GM18951 (cell line): ENCODE data around the gene CAPN3.

Experiments used
- POLR2A ChIP-seq: IDR thresholded peaks from 4 replicates; pipeline ENCODE4 v1.6.1; 2011; ENCODE audit warnings: mild to moderate bottlenecking; ENCODE audit not compliant: insufficient read length, insufficient read depth; ENCODE audit errors: extremely low read depth
- in situ Hi-C: fragments of 300-500 bp; cut with MboI; formaldehyde crosslinking; loops from one replicate; pipeline ENCODE4 v1.12.0; 2022; ENCODE audit warnings: low sequenced_read_pairs, mixed read lengths, inconsistent platforms; ENCODE audit not compliant: unreplicated experiment

CAPN3 gene

GRCh38 chr15:42419369-42419768 is 60.1 kb downstream of the CAPN3 start:
- no peak for TF ChIP-seq POLR2A

GRCh38 chr15:42421376-42421775 is 62.1 kb downstream of the CAPN3 start:
- TF ChIP-seq POLR2A: no peak
- in situ Hi-C loops: no loop called here

More at GRCh38 chr15:42419369-42419768, 60.1 kb downstream of the CAPN3 start:
- in situ Hi-C loops: no loop called here

GRCh38 chr15:42427429-42428223 is 68.3 kb downstream of the CAPN3 start:
- TF ChIP-seq POLR2A: no peak
- in situ Hi-C loops: no loop called here

- TF ChIP-seq POLR2A: no peak
These were observed 85.2 kb downstream of the CAPN3 start for GRCh38 chr15:42444415-42445063.

GRCh38 chr15:42445551-42445950 is 86.2 kb downstream of the CAPN3 start:
- no peak for TF ChIP-seq POLR2A
- in situ Hi-C loops: no loop called here

More at GRCh38 chr15:42444415-42445063, 85.2 kb downstream of the CAPN3 start:
- in situ Hi-C loops: no loop called here

- no peak for TF ChIP-seq POLR2A
These were observed 88.3 kb downstream of the CAPN3 start for GRCh38 chr15:42447599-42447998.

GRCh38 chr15:42448281-42448680 is 89.0 kb downstream of the CAPN3 start:
- in situ Hi-C loops: no loop called here

More at GRCh38 chr15:42447599-42447998, 88.3 kb downstream of the CAPN3 start:
- in situ Hi-C loops: no loop called here

GRCh38 chr15:42449770-42450424 is 90.6 kb downstream of the CAPN3 start:
- TF ChIP-seq POLR2A: no peak
- in situ Hi-C loops: no loop called here

More at GRCh38 chr15:42448281-42448680, 89.0 kb downstream of the CAPN3 start:
- no peak for TF ChIP-seq POLR2A

- TF ChIP-seq POLR2A: no peak
- in situ Hi-C loops: no loop called here
These were observed 91.1 kb downstream of the CAPN3 start for GRCh38 chr15:42450425-42450790.

GRCh38 chr15:42453826-42454225 is 94.5 kb downstream of the CAPN3 start:
- in situ Hi-C loops: no loop called here
- TF ChIP-seq POLR2A: no peak

GRCh38 chr15:42456531-42456930 is 97.2 kb downstream of the CAPN3 start:
- TF ChIP-seq POLR2A: no peak
- in situ Hi-C loops: no loop called here

GRCh38 chr15:42456971-42457370 is 97.7 kb downstream of the CAPN3 start:
- in situ Hi-C loops: no loop called here
- TF ChIP-seq POLR2A: no peak
